DND-41 (cell line): ENCODE measurements around the gene PRRC2B.
"Not testable (repeated sequence)": the region's sequence is repeated elsewhere in the genome, so short reads cannot be mapped to it uniquely, and the experiment has no call there.

ENCODE experiments used
- CTCF ChIP-seq: IDR thresholded peaks from 2 replicates; pipeline ENCODE4 v1.5.1; 2012; ENCODE audit warnings: borderline replicate concordance, low read length, moderate library complexity, mild to moderate bottlenecking; ENCODE audit not compliant: poor library complexity, severe bottlenecking; ENCODE audit errors: extremely low read depth
- EZH2 ChIP-seq: IDR thresholded peaks from 3 replicates; pipeline ENCODE4 v1.6.1; 2012; ENCODE audit warnings: borderline replicate concordance, low read depth, mild to moderate bottlenecking, moderate library complexity, low read length, inconsistent platforms; ENCODE audit not compliant: severe bottlenecking

- TF ChIP-seq CTCF, EZH2: not testable (repeated sequence)
Observed at GRCh38 chr9:131515559-131516031, 121.7 kb downstream of the PRRC2B start.
